K562 (cell line): ENCODE data around the gene IGIP. TPM values are rescaled to one million over a fixed set of nuclear protein-coding genes. Genes with fewer than 3 reads are reported as not detected.
A peak's percentile ranks its signal among the peaks of the same experiment; 100 is the strongest.

Source experiments
- ATAC-seq: fragments of 200-7000 bp; cut with Tn5 transposase; 3 replicates; pipeline ENCODE4 v1.9.1; 2020; ENCODE audit warnings: moderate library complexity
- BruUV-seq: library from RNA; stranded (reverse); fragments of 400-500 nt; replicated peaks from 2 replicates; lab custom pipeline; 2021; lab: Mats Ljungman, UMichigan
- CTCF ChIA-PET: fragments of 300-600 bp; formaldehyde crosslinking; extraction: SDS; loops from one replicate; lab custom pipeline; 2021; ENCODE audit warnings: low intra/inter-chr PET ratio; lab: Yijun Ruan, JAX
- POLR2A ChIA-PET: fragments of 300-600, 350-650 bp; sonication (Branson Sonifier 250); formaldehyde crosslinking; extraction: SDS; loops from one replicate; lab custom pipeline; 2021; ENCODE audit warnings: antibody characterized with exemption, inconsistent platforms; lab: Yijun Ruan, JAX
- DNase-seq, 4 experiments: peaks; one replicate each; pipeline versions ENCODE4 v3.0.0 to v3.0.0-alpha.2; 2011 to 2018; ENCODE audit warnings: low spot score in 3 of 4, mixed read lengths in 3 of 4; ENCODE audit errors: extremely low read depth in 1 of 4
- FAIRE-seq: peaks from 2 replicates; lab custom pipeline; 2011; peaks lifted over from hg19 to GRCh38; lab: Jason Lieb, UNC
- H2AFZ ChIP-seq: 2 replicates; pipeline ENCODE4 v1.6.0; 2011; ENCODE audit warnings: low read depth, low read length, control low read depth, inconsistent platforms
- H3K27ac ChIP-seq: fragments of 200-600 bp; 3 replicates; pipeline ENCODE4 v1.8.0; 2011; ENCODE audit warnings: low read depth, mild to moderate bottlenecking, control low read depth, inconsistent platforms, low read length, moderate library complexity, mixed read lengths; ENCODE audit errors: extremely low read depth
- H3K27me3 ChIP-seq, 2 experiments: fragments of 300-600 bp in 1 of 2; 2 replicates in 1 of 2; 3 replicates in 1 of 2; pipeline versions ENCODE4 v1.6.0 to v1.8.0; 2011; ENCODE audit warnings: inconsistent platforms in 2 of 2, low read length in 2 of 2, mild to moderate bottlenecking in 1 of 2, mixed read lengths in 1 of 2, moderate library complexity in 1 of 2; ENCODE audit not compliant: control insufficient read depth in 2 of 2, insufficient read depth in 2 of 2
- H3K36me3 ChIP-seq: fragments of 300-600 bp; 3 replicates; pipeline ENCODE4 v1.8.0; 2011; ENCODE audit warnings: mild to moderate bottlenecking, low read length, inconsistent platforms; ENCODE audit not compliant: control insufficient read depth, insufficient read depth
- H3K4me1 ChIP-seq, 2 experiments: fragments of 200-600 bp in 1 of 2; replicated peaks in 1 of 2; 2 replicates in 1 of 2; 3 replicates in 1 of 2; pipeline versions ENCODE4 v1.5.1 to v1.8.0; 2011; ENCODE audit warnings: inconsistent platforms in 2 of 2, low read length in 2 of 2, mild to moderate bottlenecking in 1 of 2, mixed read lengths in 1 of 2, moderate library complexity in 1 of 2; ENCODE audit not compliant: control insufficient read depth in 2 of 2, insufficient read depth in 2 of 2
- H3K4me2 ChIP-seq: 2 replicates; pipeline ENCODE4 v1.6.1; 2011; ENCODE audit warnings: low read length, control low read depth, inconsistent platforms, mixed read lengths; ENCODE audit not compliant: insufficient read depth
- H3K4me3 ChIP-seq: fragments of 200-600 bp; sonication (generic), shearing (Covaris generic); 2 replicates; pipeline ENCODE4 v1.5.1; 2016; ENCODE audit warnings: control low read depth, inconsistent platforms
- H3K79me2 ChIP-seq: fragments of 200-600 bp; 3 replicates; pipeline ENCODE4 v1.8.0; 2011; ENCODE audit warnings: low read length, inconsistent platforms; ENCODE audit not compliant: control insufficient read depth, insufficient read depth
- H3K9ac ChIP-seq, 2 experiments: 2 replicates each; pipeline versions ENCODE4 v1.6.0 to v1.6.1; 2011; ENCODE audit warnings: low read depth in 2 of 2, low read length in 2 of 2, control low read depth in 1 of 2, inconsistent platforms in 1 of 2, mild to moderate bottlenecking in 1 of 2, mixed read lengths in 1 of 2; ENCODE audit not compliant: insufficient read depth in 1 of 2
- H3K9me1 ChIP-seq: one replicate; pipeline ENCODE4 v1.6.0; 2011; ENCODE audit warnings: inconsistent platforms, mild to moderate bottlenecking, low read length, moderate library complexity; ENCODE audit not compliant: control insufficient read depth, insufficient read depth
- H3K9me3 ChIP-seq: replicated peaks from 2 replicates; pipeline ENCODE4 v1.5.1; 2011; ENCODE audit warnings: low read depth, low read length, inconsistent platforms; ENCODE audit not compliant: control insufficient read depth, insufficient read depth
- H4K20me1 ChIP-seq: replicated peaks from 2 replicates; pipeline ENCODE4 v1.6.1; 2011; ENCODE audit warnings: low read length, inconsistent platforms, mixed read lengths; ENCODE audit not compliant: control insufficient read depth, insufficient read depth
- DNMT1 ChIP-seq: fragments of 450-650 bp; IDR thresholded peaks from 2 replicates; pipeline ENCODE4 v1.6.1; 2016; ENCODE audit warnings: antibody characterized with exemption, mild to moderate bottlenecking
- E2F3 ChIP-seq: fragments of 250-450 bp; sonication (Bioruptor Pico); IDR thresholded peaks from 2 replicates; pipeline ENCODE4 v1.4.0; 2020; ENCODE audit warnings: mild to moderate bottlenecking
- ERF ChIP-seq: fragments of 450-650 bp; formaldehyde crosslinking; IDR thresholded peaks from 2 replicates; pipeline ENCODE4 v1.4.0; 2020; ENCODE audit warnings: mild to moderate bottlenecking, mixed read lengths
- MBD2 ChIP-seq: sonication (generic); IDR thresholded peaks from 2 replicates; pipeline ENCODE4 v1.6.1; 2016; ENCODE audit warnings: low read depth, borderline replicate concordance
- MCM3 ChIP-seq: fragments of 450-650 bp; IDR thresholded peaks from 2 replicates; pipeline ENCODE4 v1.6.1; 2016
- RHOXF2B ChIP-seq: fragments of 250-450 bp; sonication (Bioruptor Pico); conservative IDR thresholded peaks from 2 replicates; pipeline ENCODE4 v1.5.1; 2021
- ZNF561 ChIP-seq: fragments of 450-650 bp; formaldehyde crosslinking; conservative IDR thresholded peaks from 2 replicates; pipeline ENCODE4 v1.4.0; 2020; ENCODE audit warnings: mild to moderate bottlenecking, moderate library complexity
- WGBS: fragments of 100-300 bp; shearing (Covaris generic); methylation state at CpG from one replicate; pipeline ENCODE4 v1.1.6; 2016; ENCODE audit warnings: low coverage, mixed read lengths; ENCODE audit not compliant: insufficient coverage; ENCODE audit errors: missing lambda C conversion rate; 5-methylcytosine and 5-hydroxymethylcytosine counted together
- in situ Hi-C: fragments of 300-500 bp; cut with MboI; formaldehyde crosslinking; loops from 4 replicates; pipeline ENCODE4 v1.15.0; 2018; ENCODE audit warnings: inconsistent platforms, mixed read lengths
- intact Hi-C: fragments of 100-400 bp; cut with micrococcal nuclease; formaldehyde crosslinking; loops from 2 replicates; pipeline ENCODE4 v1.14.2; 2022
- polyA plus RNA-seq, 8 experiments: library from polyadenylated mRNA; depleted of rRNA in 4 of 8; stranded (reverse) in 5 of 8; unstranded in 3 of 8; fragments of >200 nt; fragmentation: Nextera tagmentation in 2 of 8; fragmentation: Illumina TruSeq in 1 of 8; extraction: Ambion mirVana in 2 of 8; extraction: Trizol in 1 of 8; gene quantifications; 2 replicates each; pipeline versions ENCODE4 v1.2.1 to v1.2.3, GENCODE V29; 2011 to 2014; ENCODE audit warnings: inconsistent platforms in 1 of 8, missing spikeins in 1 of 8
- total RNA-seq, 7 experiments: library from RNA; depleted of rRNA in 6 of 7; stranded (reverse); fragments of >200 nt in 6 of 7; fragmentation: Illumina TruSeq in 2 of 7; extraction: Trizol in 2 of 7; gene quantifications; 2 replicates each; pipeline versions ENCODE4 v1.2.1 to v1.2.3, GENCODE V29; 2011 to 2021; ENCODE audit warnings: low replicate concordance in 1 of 7
- TF ChIP-seq, protein P1 (sequence below), 2 experiments: fragments of 450-650 bp in 1 of 2; sonication (generic) in 1 of 2; formaldehyde crosslinking in 1 of 2; IDR thresholded peaks in 1 of 2; conservative IDR thresholded peaks in 1 of 2; 2 replicates each; pipeline versions ENCODE4 v1.6.1 to v1.8.1; 2016 to 2023; ENCODE audit warnings: mild to moderate bottlenecking in 2 of 2, moderate library complexity in 2 of 2, inconsistent platforms in 1 of 2, missing genetic modification reagents in 1 of 2
- TF ChIP-seq, protein P2 (sequence below): fragments of 200-800 bp; sonication (Bioruptor generic); IDR thresholded peaks from 2 replicates; pipeline ENCODE4 v1.6.1; 2017; ENCODE audit warnings: missing genetic modification characterization, missing compliant biosample characterization
- TF ChIP-seq, protein P3 (sequence below): fragments of 450-650 bp; IDR thresholded peaks from 2 replicates; pipeline ENCODE4 v1.6.1; 2018; ENCODE audit not compliant: partially characterized antibody
- TF ChIP-seq, protein P4 (sequence below): IDR thresholded peaks from 2 replicates; pipeline ENCODE4 v1.6.1; 2014; ENCODE audit warnings: antibody characterized with exemption

The IGIP gene
- total and polyA plus RNA-seq, 9 of the 15 experiments (the other 6 are each of a cell fraction or from before 2014, with no cell fraction given), result 0.52 to 1.6 (median 1.2) TPM

DNA sequence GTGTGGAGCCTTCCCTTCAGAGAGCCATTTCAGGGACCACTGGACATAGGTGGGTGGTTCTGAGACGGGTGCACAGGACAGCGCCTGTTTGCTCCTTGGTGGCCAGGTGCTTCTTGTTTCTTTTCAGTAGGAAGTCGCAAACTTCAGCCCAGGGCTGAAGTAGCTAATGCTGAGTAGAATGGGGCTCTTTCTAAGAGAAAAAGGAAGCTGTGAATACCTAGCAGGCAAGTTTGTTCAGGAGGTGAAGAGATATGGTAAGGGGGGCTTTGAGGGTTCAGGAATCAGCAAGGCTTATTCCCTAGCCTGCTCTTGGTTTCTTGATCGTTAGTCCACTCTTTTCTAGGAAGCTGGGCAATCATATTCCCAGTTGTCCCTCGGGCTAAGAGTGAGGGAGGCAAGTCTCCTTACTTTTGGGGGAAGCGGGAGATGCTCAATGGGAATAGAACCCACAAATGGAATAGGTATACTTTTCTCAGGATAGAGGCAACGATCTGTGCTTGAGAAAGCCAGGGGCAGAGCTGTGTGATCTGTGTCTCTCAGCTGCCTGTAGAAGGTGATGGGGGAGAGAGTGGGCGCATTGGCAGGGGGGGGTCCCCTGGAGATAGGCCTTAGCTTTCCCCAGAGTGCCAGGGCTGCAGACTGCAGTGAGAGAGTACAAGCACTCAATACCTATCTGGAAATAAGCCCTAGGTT, 13.7 kb upstream of the IGIP start (continued):
- TF ChIP-seq, protein P1, sequence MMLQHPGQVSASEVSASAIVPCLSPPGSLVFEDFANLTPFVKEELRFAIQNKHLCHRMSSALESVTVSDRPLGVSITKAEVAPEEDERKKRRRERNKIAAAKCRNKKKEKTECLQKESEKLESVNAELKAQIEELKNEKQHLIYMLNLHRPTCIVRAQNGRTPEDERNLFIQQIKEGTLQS (IDR thresholded peaks at IDR 0.05), result no peak
- TF ChIP-seq, protein P1 (CRISPR knock-in tag; conservative IDR thresholded peaks at IDR 0.05), result no peak
- TF ChIP-seq DNMT1, result no peak
- TF ChIP-seq ZNF561, result no peak
- TF ChIP-seq ERF (CRISPR knock-in tag), result no peak

DNA sequence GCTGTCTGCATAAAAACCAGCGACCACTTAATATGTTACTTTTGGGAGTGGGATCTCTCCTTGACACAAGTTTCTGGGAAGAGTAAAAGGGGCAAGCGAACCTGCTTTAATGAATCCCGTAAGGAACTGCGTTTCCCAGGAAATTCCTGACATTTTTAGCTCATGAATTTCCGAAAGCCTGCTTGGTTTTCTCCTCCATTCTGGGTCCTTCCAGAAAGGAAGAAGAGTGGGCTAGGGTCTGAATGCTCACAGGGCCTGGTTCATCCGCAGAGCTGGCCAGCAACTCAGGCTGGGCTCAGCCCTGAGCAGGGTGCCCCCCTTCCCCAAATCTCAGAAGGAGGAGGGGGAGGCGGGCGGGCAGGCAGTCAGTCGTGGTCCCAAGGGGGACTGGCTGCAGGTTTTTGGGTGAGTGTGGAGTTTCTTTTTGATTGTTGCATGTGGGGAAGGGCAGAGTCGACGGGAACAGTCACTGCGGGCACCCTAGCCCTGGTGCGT, 13.0 kb upstream of the IGIP start:
- in situ Hi-C loops, result no loop called here
- H3K9me3 ChIP-seq, result no peaks in the 10 kb centered on the region
- no peak for FAIRE-seq
- peak overlapping the region in 1 of 2 experiments; percentile 94; a peak in 2 of 4 replicates for H3K9ac ChIP-seq
- H3K36me3 ChIP-seq, result no peaks in the 10 kb centered on the region; the same call in 2 of the 3 replicates
- POLR2A ChIA-PET, result interaction anchor here (0.5 to 1.6 kb wide), 10 partner anchors 9 to 1927 kb away, joined by 3 to 7 read pairs (median 4); partner anchors contain the start of gene HSPA9
- no peaks in the 10 kb centered on the region for H3K27me3 ChIP-seq
- CTCF ChIA-PET, result interaction anchor here (0.8 kb wide), 1 partner anchor 36 kb away, joined by 6 read pairs; no protein-coding TSS in a partner anchor
- H3K9me1 ChIP-seq, result no peaks in the 10 kb centered on the region
- no peak overlapping the region for H2AFZ ChIP-seq
- peaks cover 6% of the 10 kb centered on the region; the same call in 1 of the 2 replicates for H4K20me1 ChIP-seq
- H3K4me1 ChIP-seq, result peaks cover 28 to 30% of the 10 kb centered on the region in 2 experiments
- WGBS, result 58% methylated on average over 9 of the region's 13 CpGs
- H3K4me2 ChIP-seq, result peak overlapping the region; percentile 6; the same call in 1 of the 2 replicates
- H3K27ac ChIP-seq, result no peak overlapping the region
- peaks cover 91% of the 10 kb centered on the region for H3K79me2 ChIP-seq
- no peak for DNase-seq
- H3K4me3 ChIP-seq, result peak overlapping the region; percentile 65; the same call in 1 of the 2 replicates
- BruUV-seq, result no TSS peak
- TF ChIP-seq, protein P2, sequence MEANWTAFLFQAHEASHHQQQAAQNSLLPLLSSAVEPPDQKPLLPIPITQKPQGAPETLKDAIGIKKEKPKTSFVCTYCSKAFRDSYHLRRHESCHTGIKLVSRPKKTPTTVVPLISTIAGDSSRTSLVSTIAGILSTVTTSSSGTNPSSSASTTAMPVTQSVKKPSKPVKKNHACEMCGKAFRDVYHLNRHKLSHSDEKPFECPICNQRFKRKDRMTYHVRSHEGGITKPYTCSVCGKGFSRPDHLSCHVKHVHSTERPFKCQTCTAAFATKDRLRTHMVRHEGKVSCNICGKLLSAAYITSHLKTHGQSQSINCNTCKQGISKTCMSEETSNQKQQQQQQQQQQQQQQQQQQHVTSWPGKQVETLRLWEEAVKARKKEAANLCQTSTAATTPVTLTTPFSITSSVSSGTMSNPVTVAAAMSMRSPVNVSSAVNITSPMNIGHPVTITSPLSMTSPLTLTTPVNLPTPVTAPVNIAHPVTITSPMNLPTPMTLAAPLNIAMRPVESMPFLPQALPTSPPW, result peak; percentile 52; the same call in 1 of the 2 replicates
- TF ChIP-seq, protein P3, sequence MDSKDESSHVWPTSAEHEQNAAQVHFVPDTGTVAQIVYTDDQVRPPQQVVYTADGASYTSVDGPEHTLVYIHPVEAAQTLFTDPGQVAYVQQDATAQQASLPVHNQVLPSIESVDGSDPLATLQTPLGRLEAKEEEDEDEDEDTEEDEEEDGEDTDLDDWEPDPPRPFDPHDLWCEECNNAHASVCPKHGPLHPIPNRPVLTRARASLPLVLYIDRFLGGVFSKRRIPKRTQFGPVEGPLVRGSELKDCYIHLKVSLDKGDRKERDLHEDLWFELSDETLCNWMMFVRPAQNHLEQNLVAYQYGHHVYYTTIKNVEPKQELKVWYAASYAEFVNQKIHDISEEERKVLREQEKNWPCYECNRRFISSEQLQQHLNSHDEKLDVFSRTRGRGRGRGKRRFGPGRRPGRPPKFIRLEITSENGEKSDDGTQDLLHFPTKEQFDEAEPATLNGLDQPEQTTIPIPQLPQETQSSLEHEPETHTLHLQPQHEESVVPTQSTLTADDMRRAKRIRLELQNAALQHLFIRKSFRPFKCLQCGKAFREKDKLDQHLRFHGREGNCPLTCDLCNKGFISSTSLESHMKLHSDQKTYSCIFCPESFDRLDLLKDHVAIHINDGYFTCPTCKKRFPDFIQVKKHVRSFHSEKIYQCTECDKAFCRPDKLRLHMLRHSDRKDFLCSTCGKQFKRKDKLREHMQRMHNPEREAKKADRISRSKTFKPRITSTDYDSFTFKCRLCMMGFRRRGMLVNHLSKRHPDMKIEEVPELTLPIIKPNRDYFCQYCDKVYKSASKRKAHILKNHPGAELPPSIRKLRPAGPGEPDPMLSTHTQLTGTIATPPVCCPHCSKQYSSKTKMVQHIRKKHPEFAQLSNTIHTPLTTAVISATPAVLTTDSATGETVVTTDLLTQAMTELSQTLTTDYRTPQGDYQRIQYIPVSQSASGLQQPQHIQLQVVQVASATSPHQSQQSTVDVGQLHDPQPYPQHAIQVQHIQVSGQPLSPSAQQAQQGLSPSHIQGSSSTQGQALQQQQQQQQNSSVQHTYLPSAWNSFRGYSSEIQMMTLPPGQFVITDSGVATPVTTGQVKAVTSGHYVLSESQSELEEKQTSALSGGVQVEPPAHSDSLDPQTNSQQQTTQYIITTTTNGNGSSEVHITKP, result peak; percentile 97
- TF ChIP-seq MCM3 (no peak), E2F3 (CRISPR knock-in tag) (no peak), RHOXF2B (CRISPR knock-in tag) (no peak), MBD2 (no peak)
- TF ChIP-seq, protein P4, sequence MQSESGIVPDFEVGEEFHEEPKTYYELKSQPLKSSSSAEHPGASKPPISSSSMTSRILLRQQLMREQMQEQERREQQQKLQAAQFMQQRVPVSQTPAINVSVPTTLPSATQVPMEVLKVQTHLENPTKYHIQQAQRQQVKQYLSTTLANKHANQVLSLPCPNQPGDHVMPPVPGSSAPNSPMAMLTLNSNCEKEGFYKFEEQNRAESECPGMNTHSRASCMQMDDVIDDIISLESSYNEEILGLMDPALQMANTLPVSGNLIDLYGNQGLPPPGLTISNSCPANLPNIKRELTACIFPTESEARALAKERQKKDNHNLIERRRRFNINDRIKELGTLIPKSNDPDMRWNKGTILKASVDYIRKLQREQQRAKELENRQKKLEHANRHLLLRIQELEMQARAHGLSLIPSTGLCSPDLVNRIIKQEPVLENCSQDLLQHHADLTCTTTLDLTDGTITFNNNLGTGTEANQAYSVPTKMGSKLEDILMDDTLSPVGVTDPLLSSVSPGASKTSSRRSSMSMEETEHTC, result no peak
- TF ChIP-seq, all 486 proteins: peak for 2
- intact Hi-C loops, result loop anchor here (10.0 kb wide), 2 partner anchors 602 to 1502 kb away; partner anchors contain the start of gene DIAPH1
- ATAC-seq, result no peak
